CD14-positive monocyte (primary cell): ENCODE measurements around the gene MBD3L2B. TPM values are rescaled to one million over a fixed set of nuclear protein-coding genes. Genes with fewer than 3 reads are reported as not detected.
A peak's percentile ranks its signal among the peaks of the same experiment; 100 is the strongest.
"Not testable (repeated sequence)": the region's sequence is repeated elsewhere in the genome, so short reads cannot be mapped to it uniquely, and the experiment has no call there.

Experiments
- DNase-seq, 3 donors: peaks; one replicate each; pipeline ENCODE4 v3.0.0-alpha.2; 2011 to 2022
- H2AFZ ChIP-seq: 2 replicates; pipeline ENCODE4 v1.6.0; 2012; ENCODE audit warnings: mild to moderate bottlenecking, low read depth, low read length, inconsistent platforms; ENCODE audit not compliant: insufficient read depth, poor library complexity, severe bottlenecking
- H3K27ac ChIP-seq, 2 donors: 1 replicate in 1 of 2; 2 replicates in 1 of 2; pipeline ENCODE4 v1.5.1; 2012 to 2013; ENCODE audit warnings: low read length in 2 of 2, control low read depth in 1 of 2, inconsistent platforms in 1 of 2, low read depth in 1 of 2, mild to moderate bottlenecking in 1 of 2
- H3K27me3 ChIP-seq, 2 donors: one replicate each; pipeline versions ENCODE4 v1.6.0 to v1.6.1; 2011 to 2013; ENCODE audit warnings: low read length in 2 of 2; ENCODE audit not compliant: control insufficient read depth in 2 of 2, insufficient read depth in 2 of 2
- H3K36me3 ChIP-seq, 2 donors: replicated peaks in 1 of 2; 1 replicate in 1 of 2; 2 replicates in 1 of 2; pipeline versions ENCODE4 v1.5.1 to v1.6.1; 2012 to 2013; ENCODE audit warnings: low read length in 2 of 2, control low read depth in 1 of 2, inconsistent platforms in 1 of 2, mild to moderate bottlenecking in 1 of 2; ENCODE audit not compliant: insufficient read depth in 2 of 2, control insufficient read depth in 1 of 2
- H3K4me1 ChIP-seq, 2 donors: 1 replicate in 1 of 2; 2 replicates in 1 of 2; pipeline versions ENCODE4 v1.5.1 to v1.6.1; 2012 to 2013; ENCODE audit warnings: low read length in 2 of 2, control low read depth in 1 of 2, inconsistent platforms in 1 of 2, mild to moderate bottlenecking in 1 of 2, moderate library complexity in 1 of 2; ENCODE audit not compliant: insufficient read depth in 2 of 2, control insufficient read depth in 1 of 2
- H3K4me2 ChIP-seq: replicated peaks from 2 replicates; pipeline ENCODE3; 2012; ENCODE audit warnings: low read length, moderate library complexity, mild to moderate bottlenecking; ENCODE audit not compliant: poor library complexity, severe bottlenecking; ENCODE audit errors: extremely low read depth
- H3K4me3 ChIP-seq, 3 experiments: fragments of 200-600 bp in 1 of 3; sonication (generic) in 1 of 3; replicated peaks in 1 of 3; 1 replicate in 2 of 3; 2 replicates in 1 of 3; pipeline ENCODE4 v1.5.1; 2011 to 2013; ENCODE audit warnings: low read length in 3 of 3, mild to moderate bottlenecking in 3 of 3, control low read depth in 2 of 3, low read depth in 2 of 3, inconsistent platforms in 1 of 3, moderate library complexity in 1 of 3
- H3K79me2 ChIP-seq: 2 replicates; pipeline ENCODE4 v1.6.0; 2012; ENCODE audit warnings: mild to moderate bottlenecking, control low read depth, inconsistent platforms, low read length, moderate library complexity; ENCODE audit not compliant: insufficient read depth
- H3K9ac ChIP-seq: 2 replicates; pipeline ENCODE4 v1.6.0; 2017; ENCODE audit warnings: low read length, mild to moderate bottlenecking; ENCODE audit not compliant: insufficient read depth, poor library complexity, severe bottlenecking
- H3K9me3 ChIP-seq, 2 donors: replicated peaks in 1 of 2; 1 replicate in 1 of 2; 2 replicates in 1 of 2; pipeline versions ENCODE4 v1.5.1 to v1.6.1; 2012 to 2013; ENCODE audit warnings: low read length in 2 of 2, control low read depth in 1 of 2; ENCODE audit not compliant: control insufficient read depth in 1 of 2, insufficient read depth in 1 of 2
- H4K20me1 ChIP-seq: 2 replicates; pipeline ENCODE4 v1.6.0; 2012; ENCODE audit warnings: mild to moderate bottlenecking, low read length, control low read depth, moderate library complexity; ENCODE audit not compliant: insufficient read depth
- H3K27ac Mint-ChIP-seq, 7 donors: one replicate each; pipeline ENCODE4 v1.8.0; 2020; ENCODE audit warnings: mild to moderate bottlenecking in 7 of 7, mixed read lengths in 7 of 7, moderate library complexity in 6 of 7, inconsistent platforms in 2 of 7
- H3K27me3 Mint-ChIP-seq, 3 donors: one replicate each; pipeline ENCODE4 v1.8.0; 2021 to 2022; ENCODE audit warnings: low read depth in 3 of 3, mild to moderate bottlenecking in 3 of 3, mixed read lengths in 3 of 3, moderate library complexity in 3 of 3, inconsistent platforms in 1 of 3
- H3K36me3 Mint-ChIP-seq, 2 donors: one replicate each; pipeline ENCODE4 v1.8.0; 2020; ENCODE audit warnings: mixed read lengths in 2 of 2, inconsistent platforms in 1 of 2, mild to moderate bottlenecking in 1 of 2
- H3K4me1 Mint-ChIP-seq: one replicate; pipeline ENCODE4 v1.8.0; 2020; ENCODE audit warnings: mild to moderate bottlenecking, mixed read lengths
- H3K4me3 Mint-ChIP-seq, 2 donors: one replicate each; pipeline ENCODE4 v1.8.0; 2020; ENCODE audit warnings: mild to moderate bottlenecking in 2 of 2, mixed read lengths in 2 of 2, moderate library complexity in 1 of 2
- H3K9me3 Mint-ChIP-seq, 7 donors: one replicate each; pipeline ENCODE4 v1.8.0; 2020 to 2022; ENCODE audit warnings: mixed read lengths in 7 of 7, mild to moderate bottlenecking in 6 of 7, moderate library complexity in 6 of 7, inconsistent platforms in 2 of 7
- CTCF ChIP-seq: fragments of 200-600 bp; IDR thresholded peaks from one replicate; pipeline ENCODE4 v1.8.0; 2022; ENCODE audit warnings: antibody characterized with exemption, mild to moderate bottlenecking
- WGBS: methylation state at CpG from one replicate; pipeline ENCODE4 v1.1.5; 2013; ENCODE audit warnings: missing lambda C conversion rate; ENCODE audit not compliant: insufficient coverage; 5-methylcytosine and 5-hydroxymethylcytosine counted together
- intact Hi-C, 2 donors: fragments of 100-400 bp; cut with micrococcal nuclease; formaldehyde crosslinking; loops; one replicate each; pipeline versions ENCODE4 v1.15.0 to v1.15.1; 2023
- polyA minus RNA-seq: library from RNA; depleted of rRNA, polyadenylated mRNA; stranded (reverse); fragments of >200 nt; gene quantifications from 2 replicates; pipeline ENCODE4 v1.2.3, GENCODE V29; 2012
- polyA plus RNA-seq, 3 donors: library from polyadenylated mRNA; depleted of rRNA in 1 of 3; unstranded in 2 of 3; stranded (reverse) in 1 of 3; fragments of 300-500 nt in 2 of 3; fragments of >200 nt in 1 of 3; fragmentation: Illumina TruSeq in 2 of 3; gene quantifications; 1 replicate in 2 of 3; 2 replicates in 1 of 3; pipeline ENCODE4 v1.2.3, GENCODE V29; 2012 to 2021
- total RNA-seq, 12 experiments: library from RNA in 1 of 12; stranded (reverse) in 1 of 12; fragments of 120-200 nt in 1 of 12; gene quantifications; one replicate each; pipeline ENCODE4 v1.2.4 and lab custom pipeline; 2013 to 2026; ENCODE audit warnings: mixed read lengths in 6 of 12, inconsistent platforms in 1 of 12

Gene MBD3L2B
- total RNA-seq (2013): not detected
- polyA plus RNA-seq (not detected), polyA minus RNA-seq (not detected in 2 replicates), total RNA-seq (lab: John Stamatoyannopoulos, UW) (0 to 0.45 (median 0) reads per million in 11 experiments)

GRCh38 chr19:7021331-7021730, at the start of gene MBD3L2B:
Gene MBD3L2B (minus strand): TSS chr19:7021431. CDS start chr19:7021397, 34 bp downstream.
- H3K79me2 ChIP-seq, H3K4me1 Mint-ChIP-seq, intact Hi-C loops, H3K9me3 ChIP-seq, H3K27me3 Mint-ChIP-seq, H3K4me2 ChIP-seq, H3K4me1 ChIP-seq, H2AFZ ChIP-seq, H3K27me3 ChIP-seq, H3K27ac Mint-ChIP-seq, H4K20me1 ChIP-seq, H3K4me3 ChIP-seq, H3K36me3 ChIP-seq, H3K9ac ChIP-seq, H3K36me3 Mint-ChIP-seq, H3K9me3 Mint-ChIP-seq, H3K27ac ChIP-seq, H3K4me3 Mint-ChIP-seq, DNase-seq: not testable (repeated sequence)
- no CpG with 5 or more reads among the region's 6 CpGs for WGBS

GRCh38 chr19:7069904-7070226, 48.6 kb upstream of the MBD3L2B start:
- 0% methylated on average over 5 of the region's 12 CpGs for WGBS
- Histone ChIP-seq H3K27ac (peak overlapping the region; percentile 90 to 95), H3K4me1 (peaks cover 7 to 16% of the 10 kb centered on the region in 2 donors), H3K79me2 (peaks cover 27% of the 10 kb centered on the region), H4K20me1 (no peaks in the 10 kb centered on the region), H3K36me3 (peaks cover 32 to 43% of the 10 kb centered on the region in 2 donors), H3K4me3 (peak overlapping the region; percentile 55 to 100 (median 99)), H3K4me2 (peak overlapping the region; percentile 93), H3K9me3 (peaks cover 11% of the 10 kb centered on the region in 2 donors), H3K27me3 (no peaks in the 10 kb centered on the region), H2AFZ (peak overlapping the region; percentile 95), H3K9ac (peak overlapping the region; percentile 93)
- H3K36me3 Mint-ChIP-seq: peaks cover 28 to 44% of the 10 kb centered on the region in 2 donors
- H3K9me3 Mint-ChIP-seq: peaks cover 4 to 21% (median 19%) of the 10 kb centered on the region in 7 donors
- peak in 1 of 3 donors; percentile 2 for DNase-seq
- no peak for TF ChIP-seq CTCF
- peak overlapping the region; percentile 91 to 96 (median 94) for H3K27ac Mint-ChIP-seq
- H3K4me3 Mint-ChIP-seq: peak overlapping the region; percentile 93 to 97
- intact Hi-C loops: no loop called here
- peaks cover 11% of the 10 kb centered on the region for H3K4me1 Mint-ChIP-seq
- H3K27me3 Mint-ChIP-seq: no peaks in the 10 kb centered on the region
